HG02970 (cell line): ENCODE results near the gene AGPAT3.
"Not testable (repeated sequence)": the region's sequence is repeated elsewhere in the genome, so short reads cannot be mapped to it uniquely, and the experiment has no call there.

Source experiments
- ATAC-seq: cut with Tn5 transposase; IDR thresholded peaks from one replicate; pipeline ENCODE4 v1.9.1; 2021; ENCODE audit warnings: mild to moderate bottlenecking, moderate library complexity, moderate number of reproducible peaks; ENCODE audit not compliant: unreplicated experiment, low FRiP score

Gene AGPAT3, protein sequence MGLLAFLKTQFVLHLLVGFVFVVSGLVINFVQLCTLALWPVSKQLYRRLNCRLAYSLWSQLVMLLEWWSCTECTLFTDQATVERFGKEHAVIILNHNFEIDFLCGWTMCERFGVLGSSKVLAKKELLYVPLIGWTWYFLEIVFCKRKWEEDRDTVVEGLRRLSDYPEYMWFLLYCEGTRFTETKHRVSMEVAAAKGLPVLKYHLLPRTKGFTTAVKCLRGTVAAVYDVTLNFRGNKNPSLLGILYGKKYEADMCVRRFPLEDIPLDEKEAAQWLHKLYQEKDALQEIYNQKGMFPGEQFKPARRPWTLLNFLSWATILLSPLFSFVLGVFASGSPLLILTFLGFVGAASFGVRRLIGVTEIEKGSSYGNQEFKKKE

DNA sequence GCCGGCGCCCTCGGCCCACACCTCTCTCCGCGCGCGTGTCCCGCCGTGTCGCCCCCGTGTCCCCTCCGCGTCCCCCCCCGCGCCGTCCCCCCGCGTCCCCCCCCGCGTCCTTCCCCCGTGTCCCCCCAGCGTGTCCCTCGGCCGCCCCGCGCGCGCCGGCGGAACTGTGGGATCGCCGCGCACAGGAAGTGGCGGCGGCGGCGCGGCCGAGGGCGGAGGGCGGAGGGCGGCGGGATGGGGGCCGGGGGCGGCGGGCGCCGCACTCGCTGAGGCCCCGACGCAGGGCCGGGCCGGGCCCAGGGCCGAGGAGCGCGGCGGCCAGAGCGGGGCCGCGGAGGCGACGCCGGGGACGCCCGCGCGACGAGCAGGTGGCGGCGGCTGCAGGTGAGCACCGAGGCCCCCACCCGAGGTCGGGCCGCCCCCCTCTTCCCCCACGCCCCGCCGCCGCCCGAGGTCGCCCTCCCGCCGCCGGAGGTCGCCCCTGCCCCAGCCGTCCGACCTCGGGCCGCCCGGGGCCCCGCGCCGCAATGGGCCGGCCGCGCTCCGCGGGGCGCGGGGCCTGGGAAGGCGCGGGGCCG, at the start of gene AGPAT3:
AGPAT3 (plus strand) TSS at position 262 of the 578 bp plus-strand sequence. CDS start 94,459 bp downstream, outside the sequence.
- ATAC-seq: no peak

DNA sequence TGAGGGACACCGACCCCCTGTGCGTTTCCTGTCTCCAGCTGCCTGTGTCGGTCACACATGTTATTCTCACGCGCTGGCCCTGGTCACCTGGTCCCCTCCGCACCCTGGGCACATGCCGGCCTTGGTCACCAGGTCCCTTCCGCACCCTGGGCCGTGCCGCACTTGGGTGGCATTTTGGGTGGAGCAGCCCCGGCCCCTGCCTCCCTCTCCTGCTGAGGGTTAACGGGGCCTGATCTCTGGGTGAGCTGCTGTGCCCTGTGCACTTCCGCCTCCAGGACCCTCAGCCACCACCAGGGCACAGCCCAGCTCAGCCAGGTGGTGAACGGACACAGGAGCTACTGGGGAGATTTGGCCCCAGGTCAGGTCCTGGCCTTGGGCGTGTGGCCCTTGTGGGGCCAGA, 49.0 kb upstream of the AGPAT3 start:
- no peak for ATAC-seq

- ATAC-seq: no peak
These were observed 48.4 kb upstream of the AGPAT3 start for GRCh38 chr21:43816611-43817071.

DNA sequence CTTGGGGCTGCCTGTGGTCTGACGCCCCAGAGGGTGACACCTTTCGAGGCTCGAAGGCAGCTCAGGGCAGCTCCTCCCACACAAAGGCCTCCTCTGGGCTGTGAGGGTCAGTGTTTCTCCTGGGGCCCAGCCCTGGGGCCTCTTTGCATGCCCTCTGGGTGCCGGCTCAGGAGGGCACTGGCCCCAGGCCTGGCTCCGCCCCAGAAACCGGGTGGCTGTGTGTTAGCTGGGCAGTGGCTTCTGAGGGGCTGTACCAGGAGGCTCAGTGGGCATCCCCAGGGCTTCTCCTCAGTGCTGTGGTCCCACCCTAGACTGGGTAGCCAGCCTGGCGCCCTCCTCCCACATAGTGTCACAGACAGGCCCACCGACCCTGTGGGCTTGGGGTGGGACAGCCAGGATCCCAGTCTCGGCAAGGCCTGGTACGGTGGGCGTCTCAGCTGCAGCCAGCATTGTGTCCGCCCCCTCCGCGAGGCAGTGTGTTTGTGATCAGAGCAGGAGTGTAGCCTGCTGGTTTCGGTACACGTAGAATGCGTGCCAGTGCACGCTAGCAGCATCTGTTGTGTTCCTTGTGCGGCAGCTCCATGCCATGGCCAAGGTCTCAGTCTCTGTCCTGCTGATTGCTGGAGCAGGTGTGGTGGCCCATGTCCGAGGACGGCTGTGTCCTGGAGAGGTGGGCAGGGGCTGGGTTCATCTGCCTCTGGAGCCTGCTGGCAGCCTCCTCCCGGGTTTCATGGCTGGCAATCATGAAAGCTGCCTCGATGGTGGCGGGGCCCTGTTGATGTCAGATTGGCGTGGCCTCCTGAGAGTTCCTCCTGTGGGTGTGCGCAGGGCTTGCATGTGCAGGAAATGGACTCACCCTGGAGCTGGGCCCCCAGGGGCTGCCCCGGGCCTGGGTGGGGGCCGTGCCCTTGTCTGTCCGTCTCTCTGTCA, 47.6 kb upstream of the AGPAT3 start:
- ATAC-seq: no peak

DNA sequence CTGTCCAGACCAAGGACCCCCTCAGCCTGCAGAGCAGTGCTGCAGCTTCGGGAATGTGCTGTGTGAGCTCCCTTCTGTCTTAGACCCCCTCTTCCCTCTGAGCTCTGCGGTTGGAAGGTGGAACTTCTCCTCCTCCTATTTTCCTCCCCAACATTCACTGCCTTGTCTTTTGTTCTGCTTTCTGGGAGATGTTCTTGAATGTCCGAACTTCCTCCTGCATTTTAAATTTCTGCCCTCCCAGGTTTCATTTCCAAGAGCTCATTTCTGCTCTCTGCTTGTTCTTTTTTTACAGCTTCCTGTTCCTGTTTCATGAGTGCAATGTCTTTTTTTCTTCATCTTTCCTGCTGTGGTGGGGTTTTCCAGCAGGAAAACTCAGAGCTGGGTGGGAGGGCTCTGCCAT, 46.3 kb upstream of the AGPAT3 start:
- no peak for ATAC-seq

- ATAC-seq: no peak
These were observed 45.3 kb upstream of the AGPAT3 start for GRCh38 chr21:43819511-43820405.

GRCh38 chr21:43820466-43820865, 44.6 kb upstream of the AGPAT3 start:
- no peak for ATAC-seq

DNA sequence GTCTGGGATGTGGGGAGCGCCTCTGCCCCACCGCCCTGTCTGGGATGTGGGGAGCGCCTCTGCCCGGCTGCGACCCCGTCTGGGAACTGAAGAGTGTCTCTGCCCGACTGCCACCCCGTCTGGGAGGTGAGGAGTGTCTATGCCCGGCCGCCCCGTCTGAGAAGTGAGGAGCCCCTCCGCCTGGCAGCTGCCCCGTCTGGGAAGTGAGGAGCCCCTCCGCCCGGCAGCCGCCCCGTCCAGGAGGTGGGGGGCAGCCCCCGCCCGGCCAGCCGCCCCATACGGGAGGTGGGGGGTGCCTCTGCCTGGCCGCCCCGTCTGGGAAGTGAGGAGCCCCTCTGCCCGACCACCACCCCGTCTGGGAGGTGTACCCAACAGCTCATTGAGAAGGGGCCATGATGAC, 42.9 kb upstream of the AGPAT3 start:
- not testable (repeated sequence) for ATAC-seq

DNA sequence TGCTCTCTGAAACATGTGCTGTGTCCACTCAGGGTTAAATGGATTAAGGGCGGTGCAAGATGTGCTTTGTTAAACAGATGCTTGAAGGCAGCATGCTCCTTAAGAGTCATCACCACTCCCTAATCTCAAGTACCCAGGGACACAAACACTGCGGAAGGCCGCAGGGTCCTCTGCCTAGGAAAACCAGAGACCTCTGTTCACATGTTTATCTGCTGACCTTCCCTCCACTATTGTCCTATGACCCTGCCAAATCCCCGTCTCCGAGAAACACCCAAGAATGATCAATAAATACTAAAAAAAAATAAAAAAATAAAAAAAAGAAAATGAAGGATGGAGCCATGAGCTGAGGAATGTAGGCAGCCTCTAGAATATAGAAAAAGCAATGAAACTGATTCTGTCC, 42.3 kb upstream of the AGPAT3 start:
- ATAC-seq: not testable (repeated sequence)

DNA sequence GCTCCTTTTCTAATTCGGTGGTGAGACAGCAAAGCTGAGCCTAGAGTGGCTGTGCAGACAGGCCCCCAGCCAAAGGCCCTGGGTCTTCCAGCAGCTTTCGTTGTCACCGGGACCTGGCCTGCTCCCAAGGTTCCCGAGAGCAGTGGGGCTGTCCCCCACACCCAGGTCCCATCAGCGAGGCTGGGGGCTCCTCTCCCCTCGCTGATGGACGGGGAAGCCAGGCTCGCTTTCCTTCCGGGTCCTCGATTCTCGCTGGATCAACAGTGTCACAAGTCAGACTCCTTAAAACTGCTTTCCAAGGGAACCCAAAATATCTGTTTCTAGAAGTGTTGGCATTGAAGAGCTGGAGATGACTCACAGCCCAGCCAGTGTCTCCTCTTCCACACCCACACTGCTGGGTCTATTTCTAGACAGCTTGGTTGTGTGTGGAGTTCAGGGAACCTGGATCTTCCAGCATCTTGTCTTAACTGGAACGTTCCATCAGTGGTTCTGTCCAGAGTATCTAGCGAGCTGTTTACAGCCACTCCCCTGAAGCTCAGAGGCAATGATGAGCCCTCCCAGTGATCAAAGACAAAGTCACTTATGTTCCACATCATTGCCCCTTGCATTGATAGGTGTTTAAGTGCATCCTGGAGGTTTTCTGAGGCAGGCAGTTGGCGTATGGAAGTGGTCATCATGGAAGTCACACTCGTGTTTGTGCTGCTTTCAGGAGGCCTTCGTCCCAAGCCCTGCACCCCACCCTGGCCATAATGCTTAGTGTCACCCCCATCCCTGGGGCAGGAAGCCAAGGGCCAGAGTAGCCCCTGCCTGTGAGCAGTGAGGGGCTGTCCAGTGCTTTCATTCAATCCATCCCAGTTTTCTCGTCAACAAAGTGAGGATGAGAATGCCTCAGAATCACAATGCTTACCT, 40.4 kb upstream of the AGPAT3 start:
- ATAC-seq: no peak

DNA sequence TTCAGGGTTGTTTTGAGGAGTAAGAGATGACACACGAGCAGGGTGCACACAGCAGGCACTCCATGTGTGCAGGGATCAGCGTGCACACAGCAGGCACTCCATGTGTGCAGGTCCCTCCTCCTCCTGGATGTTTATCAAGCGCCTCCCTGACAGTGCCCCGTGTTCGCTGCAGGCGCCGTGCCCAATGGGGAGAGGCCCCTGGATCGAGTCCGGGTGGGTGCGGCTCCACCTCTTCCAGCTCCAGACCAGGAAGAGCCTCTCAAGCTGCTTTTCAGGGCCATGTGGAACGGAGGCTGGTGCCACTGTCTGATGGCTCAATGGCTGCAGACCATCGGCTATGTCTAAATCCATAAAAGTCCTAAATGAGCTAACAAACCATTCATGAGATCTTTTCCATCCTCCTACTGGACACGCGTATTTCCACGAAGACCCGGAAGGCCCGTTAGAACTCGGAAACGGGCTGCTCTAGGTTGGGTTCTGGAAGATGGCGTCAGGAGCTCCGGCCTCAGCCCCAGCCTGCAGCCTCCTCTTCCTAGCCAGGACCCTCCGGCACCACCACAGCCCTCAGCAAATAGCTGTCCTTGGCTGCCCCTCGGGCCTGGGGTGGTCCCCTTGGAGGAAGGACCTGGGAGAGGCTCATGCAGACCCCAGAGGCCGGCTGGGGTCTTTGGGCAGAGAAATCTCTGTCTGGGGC, 39.6 kb upstream of the AGPAT3 start:
- ATAC-seq: no peak

DNA sequence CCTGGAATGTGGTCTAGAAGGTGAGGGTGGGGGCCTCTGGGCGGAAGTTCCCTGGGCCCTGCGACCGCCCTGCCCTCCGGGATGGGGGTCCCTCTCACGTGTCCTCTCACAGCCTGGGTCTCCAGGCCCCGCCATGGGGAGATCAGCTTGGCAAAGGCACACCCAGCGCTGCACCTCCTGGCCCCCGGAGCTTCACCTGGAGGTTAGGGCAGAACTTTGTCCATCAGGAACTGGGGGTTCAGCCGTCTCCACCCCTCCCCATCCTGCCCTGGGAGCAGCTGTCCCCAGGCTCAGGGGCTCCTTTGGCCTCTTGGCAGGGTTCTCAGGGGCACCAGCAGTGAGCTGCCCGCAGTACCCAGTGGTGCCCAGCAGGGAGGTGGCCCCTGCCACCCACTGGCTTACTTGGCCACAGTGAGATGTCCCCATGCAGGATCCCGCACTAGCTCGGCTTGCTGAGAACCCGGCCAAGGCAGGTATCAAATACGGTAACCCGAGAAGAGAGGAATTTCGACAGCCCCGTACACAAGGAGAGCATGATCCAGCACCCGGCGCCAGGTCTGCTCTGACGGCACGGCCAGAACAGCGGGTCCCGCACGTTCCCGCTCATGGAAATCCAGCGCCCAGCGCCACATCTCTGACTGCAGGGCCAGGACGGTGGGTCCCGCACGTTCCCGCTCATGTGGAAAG, 38.9 kb upstream of the AGPAT3 start:
- no peak for ATAC-seq

DNA sequence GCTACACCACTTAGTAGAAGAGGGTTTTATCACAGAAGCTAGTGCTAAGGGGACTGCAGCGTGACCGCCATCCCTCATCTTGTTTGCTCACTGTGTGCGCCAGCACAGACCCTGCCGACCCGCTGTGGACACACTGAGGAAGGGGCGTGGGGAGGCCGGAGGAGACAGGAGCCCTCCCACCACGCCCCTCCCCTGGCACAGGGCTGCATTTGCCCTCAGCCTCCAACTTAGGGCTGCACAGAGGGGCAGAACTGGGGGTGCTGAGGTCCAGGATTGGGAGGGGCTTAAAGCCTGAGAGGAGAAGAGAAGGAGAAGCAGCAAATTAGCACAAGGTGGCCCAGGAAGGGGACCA, 38.4 kb upstream of the AGPAT3 start:
- ATAC-seq: no peak

DNA sequence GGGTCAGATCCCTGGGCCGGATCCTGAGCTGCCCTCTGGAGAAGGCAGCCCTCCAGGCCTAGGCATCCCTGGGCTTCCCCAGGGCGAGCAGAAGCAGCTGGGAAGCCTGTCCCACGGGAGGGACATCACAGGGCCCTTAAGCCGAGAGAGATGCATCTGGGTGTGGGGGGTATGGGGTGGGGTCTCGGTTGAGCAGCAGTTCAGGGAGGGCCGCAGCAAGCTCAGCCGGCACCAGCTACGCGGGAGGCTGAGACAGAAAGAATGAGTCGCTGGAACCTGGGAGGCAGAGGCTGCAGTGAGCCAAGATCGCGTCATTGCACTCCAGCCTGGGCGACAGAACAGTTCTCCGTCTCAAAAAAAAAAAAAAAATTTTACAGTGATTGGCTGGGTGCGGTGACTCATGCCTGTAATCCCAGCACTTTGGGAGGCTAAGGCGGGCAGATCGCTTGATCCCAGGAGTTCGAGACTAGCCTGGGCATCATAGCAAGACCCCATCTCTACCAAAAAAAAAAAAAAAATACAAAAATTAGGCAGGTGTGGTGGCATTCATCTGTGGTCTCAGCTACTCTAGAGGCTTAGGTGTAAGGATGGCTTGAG, 37.9 kb upstream of the AGPAT3 start:
- ATAC-seq: no peak

GRCh38 chr21:43829161-43829560, 35.9 kb upstream of the AGPAT3 start:
- ATAC-seq: no peak

GRCh38 chr21:43829575-43830119, 35.4 kb upstream of the AGPAT3 start:
- ATAC-seq: no peak

GRCh38 chr21:43832158-43832550, 32.9 kb upstream of the AGPAT3 start:
- no peak for ATAC-seq
